Effector memory CD4-positive, alpha-beta T cell (primary cell): ENCODE measurements around the gene LTBP2.

Experiments
- DNase-seq, 3 donors: peaks; one replicate each; pipeline ENCODE4 v3.0.0-alpha.2; 2020
- H3K27ac ChIP-seq: 2 replicates; pipeline ENCODE4 v1.7.0; 2013; ENCODE audit warnings: mild to moderate bottlenecking, low read length, moderate library complexity; ENCODE audit not compliant: insufficient read depth, poor library complexity, severe bottlenecking
- H3K27me3 ChIP-seq: replicated peaks from 2 replicates; pipeline ENCODE4 v1.7.0; 2013; ENCODE audit warnings: mild to moderate bottlenecking, low read length; ENCODE audit not compliant: insufficient read depth, control insufficient read depth, poor library complexity, severe bottlenecking
- H3K36me3 ChIP-seq: 2 replicates; pipeline ENCODE4 v1.7.0; 2013; ENCODE audit warnings: mild to moderate bottlenecking, low read length, moderate library complexity; ENCODE audit not compliant: control insufficient read depth, insufficient read depth
- H3K4me1 ChIP-seq: 2 replicates; pipeline ENCODE4 v1.7.0; 2013; ENCODE audit warnings: low read length, mild to moderate bottlenecking; ENCODE audit not compliant: control insufficient read depth, insufficient read depth, poor library complexity, severe bottlenecking
- H3K4me3 ChIP-seq: 2 replicates; pipeline ENCODE4 v1.7.0; 2013; ENCODE audit warnings: low read length, low read depth, mild to moderate bottlenecking; ENCODE audit not compliant: insufficient read depth, poor library complexity, severe bottlenecking
- H3K9me3 ChIP-seq: 2 replicates; pipeline ENCODE4 v1.7.0; 2013; ENCODE audit warnings: mild to moderate bottlenecking, low read length, moderate library complexity; ENCODE audit not compliant: control insufficient read depth

LTBP2 gene

GRCh38 chr14:74495356-74495755 is 116.7 kb downstream of the LTBP2 start:
- H3K36me3 ChIP-seq = peaks cover 5% of the 10 kb centered on the region

GRCh38 chr14:74493343-74494261 is 118.4 kb downstream of the LTBP2 start, which contains the start of gene ISCA2:
ISCA2 (plus strand) TSS chr14:74493765; CDS start chr14:74493775, 10 bp downstream.
- H3K4me1 ChIP-seq = peaks cover 14% of the 10 kb centered on the region
- H3K27ac ChIP-seq = peak within 1 kb of the TSS; percentile 77
- DNase-seq = peak; percentile 99 to 100 (median 99)
- H3K36me3 ChIP-seq = peaks cover 5% of the 10 kb centered on the region
- peak within 1 kb of the TSS; percentile 96 for H3K4me3 ChIP-seq
- no peaks in the 10 kb centered on the region for H3K27me3 ChIP-seq
- no peaks in the 10 kb centered on the region for H3K9me3 ChIP-seq

More at GRCh38 chr14:74495356-74495755, 116.7 kb downstream of the LTBP2 start:
- no peaks in the 10 kb centered on the region for H3K9me3 ChIP-seq
- no peak for DNase-seq
- H3K27ac ChIP-seq = no peak overlapping the region
- no peak overlapping the region for H3K4me3 ChIP-seq
- H3K27me3 ChIP-seq = no peaks in the 10 kb centered on the region
- H3K4me1 ChIP-seq = peaks cover 14% of the 10 kb centered on the region

GRCh38 chr14:74492776-74493342 is 119.2 kb downstream of the LTBP2 start, which contains the start of gene NPC2:
NPC2 (minus strand) TSS chr14:74493305; CDS start chr14:74493274, 31 bp downstream.
- no peak for DNase-seq
- H3K27ac ChIP-seq = peak within 1 kb of the TSS; percentile 77
- H3K4me1 ChIP-seq = peaks cover 14% of the 10 kb centered on the region

GRCh38 chr14:74491956-74492775 is 119.9 kb downstream of the LTBP2 start:
- no peaks in the 10 kb centered on the region for H3K9me3 ChIP-seq
- peak overlapping the region; percentile 96 for H3K4me3 ChIP-seq
- peaks cover 5% of the 10 kb centered on the region for H3K36me3 ChIP-seq
- peaks cover 14% of the 10 kb centered on the region for H3K4me1 ChIP-seq
- DNase-seq = no peak
- peak overlapping the region; percentile 62 for H3K27ac ChIP-seq
- no peaks in the 10 kb centered on the region for H3K27me3 ChIP-seq

More at GRCh38 chr14:74492776-74493342, 119.2 kb downstream of the LTBP2 start, which contains the start of gene NPC2:
- H3K9me3 ChIP-seq = no peaks in the 10 kb centered on the region
- H3K36me3 ChIP-seq = peaks cover 5% of the 10 kb centered on the region
- H3K4me3 ChIP-seq = peak within 1 kb of the TSS; percentile 96
- no peaks in the 10 kb centered on the region for H3K27me3 ChIP-seq

GRCh38 chr14:74490486-74490885 is 121.6 kb downstream of the LTBP2 start:
- Histone ChIP-seq H3K4me1 (peaks cover 12% of the 10 kb centered on the region), H3K27me3 (no peaks in the 10 kb centered on the region), H3K4me3 (no peak overlapping the region), H3K27ac (no peak overlapping the region), H3K9me3 (no peaks in the 10 kb centered on the region), H3K36me3 (peaks cover 4% of the 10 kb centered on the region)
- no peak for DNase-seq

GRCh38 chr14:74488786-74489397 is 123.1 kb downstream of the LTBP2 start:
- Histone ChIP-seq H3K27me3 (no peaks in the 10 kb centered on the region), H3K27ac (no peak overlapping the region), H3K9me3 (no peaks in the 10 kb centered on the region), H3K4me1 (peaks cover 7% of the 10 kb centered on the region), H3K4me3 (no peak overlapping the region), H3K36me3 (peaks cover 8% of the 10 kb centered on the region)
- DNase-seq = no peak

- Histone ChIP-seq H3K27ac (no peak overlapping the region), H3K4me3 (no peak overlapping the region), H3K27me3 (no peaks in the 10 kb centered on the region), H3K9me3 (no peaks in the 10 kb centered on the region), H3K36me3 (peaks cover 17% of the 10 kb centered on the region), H3K4me1 (no peaks in the 10 kb centered on the region)
- no peak for DNase-seq
Observed at GRCh38 chr14:74486164-74486563, 125.9 kb downstream of the LTBP2 start.

GRCh38 chr14:74483321-74483720 is 128.7 kb downstream of the LTBP2 start:
- no peak for DNase-seq
- Histone ChIP-seq H3K9me3 (no peaks in the 10 kb centered on the region), H3K36me3 (peaks cover 33% of the 10 kb centered on the region), H3K4me1 (no peaks in the 10 kb centered on the region), H3K27ac (no peak overlapping the region), H3K27me3 (no peaks in the 10 kb centered on the region), H3K4me3 (no peak overlapping the region)

- H3K27me3 ChIP-seq = no peaks in the 10 kb centered on the region
- H3K36me3 ChIP-seq = peaks cover 33% of the 10 kb centered on the region
- H3K4me3 ChIP-seq = no peak overlapping the region
- no peaks in the 10 kb centered on the region for H3K4me1 ChIP-seq
- H3K27ac ChIP-seq = no peak overlapping the region
- H3K9me3 ChIP-seq = no peaks in the 10 kb centered on the region
- no peak for DNase-seq
Observed at GRCh38 chr14:74482571-74482970, 129.5 kb downstream of the LTBP2 start.
